ENCODE data around the gene C1orf185. TPM values are rescaled to one million over a fixed set of nuclear protein-coding genes. Genes with fewer than 3 reads are reported as not detected.
"Not testable (repeated sequence)": the region's sequence is repeated elsewhere in the genome, so short reads cannot be mapped to it uniquely, and the experiment has no call there.

C1orf185 gene
- total RNA-seq, 4 donors from 2014 or later = not detected

- H3K4me1 ChIP-seq = no peaks in the 10 kb centered on the region
- 81% methylated on average over 2 of the region's 2 CpGs for WGBS
- DNase-seq (ENCODE audit: low spot score in 2 of 2) = no peak
These were observed 37.4 kb downstream of the C1orf185 start for GRCh38 chr1:51139474-51139873.

GRCh38 chr1:51147394-51147793 is 45.4 kb downstream of the C1orf185 start:
- TF ChIP-seq POLR2A (IDR thresholded peaks at IDR 0.05) (no peak), CTCF (IDR thresholded peaks at IDR 0.05) (no peak), EP300 (IDR thresholded peaks at IDR 0.05) (no peak), POLR2AphosphoS5 (IDR thresholded peaks at IDR 0.05) (no peak)
- no peaks in the 10 kb centered on the region for H3K9me3 ChIP-seq
- H3K27me3 ChIP-seq = no peaks in the 10 kb centered on the region
- H3K4me1 ChIP-seq = no peaks in the 10 kb centered on the region
- H3K4me3 ChIP-seq = no peak overlapping the region
- no peaks in the 10 kb centered on the region for H3K36me3 ChIP-seq
- 59% methylated on average over 2 of the region's 2 CpGs for WGBS
- DNase-seq (ENCODE audit: low spot score in 2 of 2) = no peak
- no peak overlapping the region for H3K27ac ChIP-seq

More at GRCh38 chr1:51139474-51139873, 37.4 kb downstream of the C1orf185 start:
- no peaks in the 10 kb centered on the region for H3K36me3 ChIP-seq
- H3K27ac ChIP-seq = no peak overlapping the region
- no peak for TF ChIP-seq POLR2AphosphoS5 (IDR thresholded peaks at IDR 0.05)
- no peak for TF ChIP-seq CTCF (IDR thresholded peaks at IDR 0.05)
- TF ChIP-seq POLR2A (IDR thresholded peaks at IDR 0.05) = no peak
- TF ChIP-seq EP300 (IDR thresholded peaks at IDR 0.05) = no peak
- no peak overlapping the region for H3K4me3 ChIP-seq
- H3K9me3 ChIP-seq = peaks cover under 1% of the 10 kb centered on the region
- no peaks in the 10 kb centered on the region for H3K27me3 ChIP-seq

- DNase-seq (ENCODE audit: low spot score in 2 of 2) = no peak
- TF ChIP-seq POLR2AphosphoS5 (IDR thresholded peaks at IDR 0.05) (no peak), POLR2A (IDR thresholded peaks at IDR 0.05) (no peak), EP300 (IDR thresholded peaks at IDR 0.05) (no peak), CTCF (IDR thresholded peaks at IDR 0.05) (no peak)
- H3K9me3 ChIP-seq = no peaks in the 10 kb centered on the region
- 100% methylated on average over 1 of the region's 1 CpG for WGBS
- H3K27ac ChIP-seq = no peak overlapping the region
- H3K27me3 ChIP-seq = peaks cover 6% of the 10 kb centered on the region
- H3K36me3 ChIP-seq = no peaks in the 10 kb centered on the region
- no peak overlapping the region for H3K4me3 ChIP-seq
- H3K4me1 ChIP-seq = no peaks in the 10 kb centered on the region
These were observed 52.7 kb downstream of the C1orf185 start for GRCh38 chr1:51154776-51155175.

GRCh38 chr1:51156752-51157151 is 54.7 kb downstream of the C1orf185 start:
- H3K36me3 ChIP-seq = no peaks in the 10 kb centered on the region
- DNase-seq (ENCODE audit: low spot score in 2 of 2) = no peak
- no peaks in the 10 kb centered on the region for H3K4me1 ChIP-seq
- peaks cover 9% of the 10 kb centered on the region for H3K27me3 ChIP-seq
- H3K27ac ChIP-seq = no peak overlapping the region
- 46% methylated on average over 1 of the region's 1 CpG for WGBS
- TF ChIP-seq EP300 (IDR thresholded peaks at IDR 0.05) (no peak), POLR2A (IDR thresholded peaks at IDR 0.05) (no peak), POLR2AphosphoS5 (IDR thresholded peaks at IDR 0.05) (no peak), CTCF (IDR thresholded peaks at IDR 0.05) (no peak)
- no peaks in the 10 kb centered on the region for H3K9me3 ChIP-seq
- H3K4me3 ChIP-seq = no peak overlapping the region

- H3K4me3 ChIP-seq = no peak overlapping the region
- H3K27me3 ChIP-seq = peaks cover 9% of the 10 kb centered on the region
- H3K9me3 ChIP-seq = no peaks in the 10 kb centered on the region
- 72% methylated on average over 4 of the region's 4 CpGs for WGBS
- no peak overlapping the region for H3K27ac ChIP-seq
- no peak for TF ChIP-seq POLR2AphosphoS5 (IDR thresholded peaks at IDR 0.05)
- TF ChIP-seq EP300 (IDR thresholded peaks at IDR 0.05) = no peak
- TF ChIP-seq POLR2A (IDR thresholded peaks at IDR 0.05) = no peak
- no peaks in the 10 kb centered on the region for H3K36me3 ChIP-seq
- no peaks in the 10 kb centered on the region for H3K4me1 ChIP-seq
- DNase-seq (ENCODE audit: low spot score in 2 of 2) = no peak
These were observed 55.4 kb downstream of the C1orf185 start for GRCh38 chr1:51157395-51157794.

- H3K27me3 ChIP-seq = peaks cover 9% of the 10 kb centered on the region
- H3K9me3 ChIP-seq = no peaks in the 10 kb centered on the region
- TF ChIP-seq POLR2AphosphoS5 (IDR thresholded peaks at IDR 0.05) = no peak
- no peak for TF ChIP-seq EP300 (IDR thresholded peaks at IDR 0.05)
- TF ChIP-seq CTCF (IDR thresholded peaks at IDR 0.05) = no peak
- TF ChIP-seq POLR2A (IDR thresholded peaks at IDR 0.05) = no peak
- no peaks in the 10 kb centered on the region for H3K36me3 ChIP-seq
- no peaks in the 10 kb centered on the region for H3K4me1 ChIP-seq
- no peak overlapping the region for H3K27ac ChIP-seq
- H3K4me3 ChIP-seq = no peak overlapping the region
- no peak for DNase-seq (ENCODE audit: low spot score in 2 of 2)
- 96% methylated on average over 4 of the region's 4 CpGs for WGBS
These were observed 56.2 kb downstream of the C1orf185 start for GRCh38 chr1:51158263-51158662.

- not testable (repeated sequence) for H3K27ac ChIP-seq; H3K4me1 ChIP-seq; DNase-seq (ENCODE audit: low spot score in 2 of 2); H3K36me3 ChIP-seq; H3K9me3 ChIP-seq; H3K27me3 ChIP-seq; H3K4me3 ChIP-seq
- 81% methylated on average over 5 of the region's 5 CpGs for WGBS
These were observed 60.5 kb downstream of the C1orf185 start for GRCh38 chr1:51162560-51162959.
